HG03558 (cell line): ENCODE data around the gene PHF21A.
A peak's percentile ranks its signal among the peaks of the same experiment; 100 is the strongest.
"Not testable (repeated sequence)": the region's sequence is repeated elsewhere in the genome, so short reads cannot be mapped to it uniquely, and the experiment has no call there.

Experiments used
- ATAC-seq: cut with Tn5 transposase; IDR thresholded peaks from one replicate; pipeline ENCODE4 v1.9.1; 2021; ENCODE audit warnings: moderate number of reproducible peaks; ENCODE audit not compliant: unreplicated experiment; ENCODE audit errors: extremely low read depth

PHF21A gene

DNA sequence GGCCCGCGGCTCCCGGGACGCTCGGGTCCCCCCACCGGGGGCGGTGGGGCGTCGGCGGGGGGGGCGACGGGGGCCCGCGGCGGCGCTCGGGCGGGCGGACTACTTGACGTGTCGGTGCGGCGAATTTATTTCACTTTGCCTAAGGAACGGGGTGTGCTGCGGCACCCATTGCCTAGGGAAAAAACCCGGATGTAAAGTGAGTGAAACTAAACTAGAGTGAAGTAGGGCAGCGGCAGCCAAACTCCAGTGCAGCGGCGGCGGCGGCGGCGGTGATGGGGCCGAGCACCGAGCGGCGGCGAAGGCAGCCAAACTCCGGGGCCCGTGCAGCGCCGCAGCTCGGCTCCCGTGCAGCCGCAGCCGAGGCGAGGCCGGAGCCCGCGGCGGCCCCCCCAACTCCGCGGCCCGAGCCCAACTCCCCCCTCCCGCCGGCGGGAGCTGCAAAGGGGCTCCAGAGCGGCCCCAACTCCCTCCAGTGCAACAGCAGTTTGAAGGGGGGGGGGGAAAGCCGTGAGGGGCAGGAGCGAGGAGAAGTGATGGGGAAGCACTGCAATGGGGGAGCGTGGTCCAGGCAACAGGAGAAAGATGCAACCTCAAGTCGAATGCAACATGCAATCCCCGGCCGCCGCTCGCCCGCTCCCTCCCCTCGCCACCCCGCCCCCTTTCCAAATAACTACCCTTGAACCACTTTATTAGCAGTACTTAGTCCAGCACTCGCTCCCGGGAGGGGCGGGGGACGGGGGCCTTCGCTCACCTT, 647 bp upstream of the PHF21A start:
- no peak for ATAC-seq

DNA sequence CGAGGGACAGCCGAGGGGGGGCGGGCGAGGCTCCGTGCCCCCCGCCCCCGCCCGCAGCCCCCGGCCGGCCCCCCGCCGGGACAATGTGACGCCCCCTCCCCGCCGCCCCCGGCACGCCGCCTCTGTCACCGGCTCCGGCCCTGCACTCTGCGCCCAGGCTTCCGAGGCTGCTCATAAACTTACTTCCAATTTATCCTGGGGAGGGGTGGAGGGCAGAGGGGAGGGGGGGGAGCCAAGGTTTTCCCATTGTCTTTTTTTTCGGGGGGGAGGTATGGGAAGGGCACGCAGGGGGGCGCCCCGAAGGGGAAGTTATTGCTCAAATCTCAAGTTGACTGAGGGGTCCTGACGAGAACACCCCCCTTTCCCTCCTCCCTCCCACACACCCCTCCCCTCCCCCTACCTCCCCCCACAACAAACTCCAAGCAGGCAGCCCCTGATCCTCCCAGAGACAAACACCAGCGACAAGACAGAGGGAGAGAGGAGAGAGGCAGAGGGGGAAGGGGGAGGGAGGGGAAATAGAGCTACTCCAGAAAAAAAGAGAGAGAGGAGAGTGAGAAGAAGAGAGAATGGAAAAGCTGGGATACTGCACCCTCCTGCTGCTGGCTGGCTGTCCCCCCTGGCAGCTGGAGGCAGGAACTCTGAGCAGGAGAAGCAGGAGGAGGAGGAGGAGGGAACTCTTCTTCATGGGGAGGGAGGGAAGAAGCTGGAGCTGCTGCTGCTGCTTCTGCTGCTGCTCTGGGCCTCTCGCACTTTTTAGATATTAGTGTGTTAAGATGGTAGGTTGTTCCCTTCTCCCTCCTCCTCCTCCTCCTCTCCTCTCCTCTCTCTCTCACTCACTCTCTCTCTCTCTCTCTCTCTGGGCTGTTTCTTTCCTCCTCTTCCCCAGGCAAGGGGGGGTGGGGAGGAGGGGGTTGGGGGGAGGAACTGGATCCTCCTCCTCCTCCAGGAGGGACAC, 631 bp downstream of the PHF21A start:
- no peak for ATAC-seq

- no peak for ATAC-seq
These were observed 1.7 kb downstream of the PHF21A start for GRCh38 chr11:46119352-46120216.

DNA sequence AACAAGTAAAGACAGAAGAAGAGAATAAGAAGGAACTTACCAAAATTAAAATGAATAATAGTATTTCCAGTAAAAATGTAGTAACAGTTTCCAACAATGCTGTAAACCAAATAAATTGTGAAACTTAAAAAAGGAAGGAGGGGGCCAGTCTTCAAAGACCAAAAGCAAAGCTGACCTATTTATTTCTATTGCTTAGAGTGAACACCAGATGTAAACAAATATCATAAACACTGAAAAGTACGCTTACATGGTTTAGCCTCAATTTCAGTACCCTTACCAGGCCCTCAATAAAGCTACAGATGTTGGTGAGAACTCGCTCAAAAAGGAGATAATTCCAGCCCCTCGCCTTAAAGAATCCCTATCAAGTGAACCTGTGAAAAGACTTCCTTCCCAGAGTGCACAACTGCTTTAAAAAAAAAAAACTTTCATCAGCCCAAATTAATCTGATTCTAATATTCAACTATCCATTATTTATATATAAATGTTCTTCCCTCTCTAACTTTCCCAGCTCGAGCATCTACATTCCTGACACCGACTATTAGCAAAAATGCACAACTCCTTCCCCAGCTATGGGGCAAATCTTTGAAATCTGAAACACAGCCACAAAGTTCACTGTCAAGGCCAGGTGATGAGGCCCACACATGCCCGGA, 2.4 kb downstream of the PHF21A start:
- no peak for ATAC-seq

GRCh38 chr11:46117842-46118241, 3.4 kb downstream of the PHF21A start:
- no peak for ATAC-seq

DNA sequence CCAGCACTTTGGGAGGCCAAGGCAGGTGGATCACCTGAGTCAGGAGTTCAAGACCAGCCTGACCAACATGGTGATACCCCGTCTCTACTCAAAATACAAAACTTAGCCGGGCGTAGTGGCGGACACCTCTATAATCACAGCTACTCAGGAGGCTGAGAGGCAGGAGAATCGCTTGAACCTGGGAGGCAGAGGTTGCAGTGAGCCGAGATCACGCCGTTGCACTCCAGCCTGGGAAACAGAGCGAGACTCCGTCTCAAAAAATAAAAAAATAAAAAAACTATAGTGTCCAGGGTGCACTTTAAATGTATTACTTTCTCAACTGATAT, 4.6 kb downstream of the PHF21A start:
- ATAC-seq: not testable (repeated sequence)

DNA sequence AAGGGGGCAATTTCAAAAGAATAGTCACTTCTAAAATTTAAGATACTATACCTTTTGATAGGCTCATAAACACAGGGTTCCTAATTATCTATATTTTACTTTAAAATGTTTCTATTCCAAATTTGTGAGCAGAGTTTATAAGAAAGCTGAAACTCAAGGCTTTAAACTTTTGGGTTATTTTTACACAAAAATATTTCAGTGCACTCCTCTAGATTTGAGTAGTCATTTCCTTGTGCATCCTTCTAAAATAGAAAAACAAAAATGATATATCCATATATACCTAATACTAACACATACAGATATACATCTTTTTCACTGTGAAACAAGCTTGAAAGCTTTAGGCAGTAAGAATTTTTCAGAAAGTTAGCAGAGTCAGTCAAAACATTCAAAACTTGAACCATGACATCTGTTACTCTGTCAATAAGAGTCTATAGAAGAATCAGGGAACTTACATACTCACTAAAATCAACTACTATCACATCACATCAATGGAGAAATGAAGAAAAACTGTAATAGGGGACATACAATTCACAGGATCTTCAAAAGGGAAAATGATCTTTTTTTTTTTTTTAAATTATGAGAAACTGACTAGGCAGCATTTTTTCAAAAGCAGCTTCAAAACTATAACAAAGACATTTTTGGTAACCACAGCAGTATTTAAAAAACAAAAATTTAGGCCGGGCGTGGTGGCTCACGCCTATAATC, 5.1 kb downstream of the PHF21A start:
- ATAC-seq: no peak

- no peak for ATAC-seq
These were observed 6.3 kb downstream of the PHF21A start for GRCh38 chr11:46114961-46115360.

- ATAC-seq: no peak
These were observed 6.9 kb downstream of the PHF21A start for GRCh38 chr11:46114378-46114777.

- no peak for ATAC-seq
These were observed 8.2 kb downstream of the PHF21A start for GRCh38 chr11:46112961-46113607.

GRCh38 chr11:46108751-46109150, 12.5 kb downstream of the PHF21A start:
- no peak for ATAC-seq

DNA sequence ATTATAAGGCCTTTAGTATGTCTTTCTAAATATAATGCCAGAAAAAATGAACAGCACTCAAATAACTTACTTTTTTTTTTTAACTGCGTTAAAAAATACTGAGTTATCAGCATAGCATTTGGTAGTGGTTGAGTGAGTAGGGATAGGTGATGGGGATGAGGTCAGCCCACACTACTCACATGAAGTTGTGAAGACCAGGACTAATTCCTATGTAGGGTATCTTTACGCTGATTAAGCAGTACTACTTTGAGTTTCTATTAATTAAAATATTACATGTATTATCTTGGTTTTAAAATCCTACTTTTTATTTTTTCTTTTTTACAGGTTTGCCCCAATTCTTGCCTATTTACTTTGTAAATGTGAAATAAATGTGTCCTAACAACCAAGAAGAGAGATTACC, 13.5 kb downstream of the PHF21A start:
- no peak for ATAC-seq

- ATAC-seq: no peak
These were observed 13.9 kb downstream of the PHF21A start for GRCh38 chr11:46107408-46107718.

DNA sequence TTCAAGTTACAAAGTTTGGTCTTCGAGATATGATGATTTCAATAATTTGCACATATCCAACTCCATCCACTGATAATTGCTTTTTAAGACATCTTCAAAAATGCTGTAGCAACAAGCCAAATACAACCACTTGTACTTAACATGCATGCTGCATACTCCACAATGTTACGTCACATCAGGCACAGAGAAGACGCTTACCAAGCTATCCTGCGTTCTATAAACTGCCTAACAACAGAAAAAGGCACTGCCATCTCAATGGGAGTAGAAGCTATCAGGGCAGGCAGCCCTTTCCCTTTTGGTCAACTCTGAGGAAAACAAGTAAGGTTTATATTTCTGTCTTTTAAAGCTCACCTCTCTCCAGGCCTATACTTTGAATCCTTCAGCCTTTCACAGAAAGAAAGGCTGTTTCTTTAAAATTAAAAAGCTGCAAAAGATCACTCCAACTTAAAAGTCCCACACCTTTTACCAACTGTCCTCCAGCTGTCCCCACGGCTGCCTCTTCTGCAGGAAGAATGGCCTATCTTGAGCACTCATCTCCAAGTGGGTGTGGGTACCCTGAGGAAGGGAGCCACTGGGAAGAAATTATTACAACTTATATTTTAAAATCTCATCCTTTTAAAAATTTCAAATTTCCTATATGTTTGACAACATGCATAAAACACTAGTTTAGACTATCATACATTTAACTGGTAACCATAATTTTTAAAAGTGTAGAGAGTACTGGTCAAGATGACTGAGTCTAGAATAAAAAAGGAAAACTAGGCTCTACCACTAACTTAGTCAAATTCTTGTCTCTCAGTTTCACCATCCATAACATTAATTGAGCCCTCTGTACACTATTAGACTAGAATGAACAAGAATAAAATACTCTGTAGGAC, 14.5 kb downstream of the PHF21A start:
- no peak for ATAC-seq

GRCh38 chr11:46105926-46106325, 15.3 kb downstream of the PHF21A start:
- ATAC-seq: no peak

DNA sequence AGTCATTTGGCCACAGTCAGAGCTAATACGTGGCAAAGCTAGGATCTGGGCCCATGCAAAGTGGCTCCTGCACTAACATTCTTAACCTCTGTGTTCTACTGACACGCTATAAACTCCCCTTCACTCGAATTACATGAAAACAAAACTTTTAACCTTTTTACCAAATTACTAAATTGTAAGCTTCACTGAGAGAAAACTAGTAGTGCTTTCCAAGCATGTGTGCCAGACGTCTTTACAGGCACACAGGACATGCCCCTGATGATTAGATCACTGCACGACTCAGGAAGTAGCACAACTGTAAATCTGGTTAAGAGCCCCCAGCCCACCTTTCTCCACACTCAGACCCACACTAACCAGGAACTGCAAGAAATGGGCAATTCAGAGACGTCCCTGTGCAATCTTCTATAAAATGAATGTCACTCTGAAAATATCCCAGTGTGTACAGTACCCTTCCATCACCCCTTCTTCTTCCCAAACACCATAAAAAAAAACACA, 16.1 kb downstream of the PHF21A start:
- no peak for ATAC-seq

- ATAC-seq: no peak
These were observed 18.4 kb downstream of the PHF21A start for GRCh38 chr11:46102843-46103242.

DNA sequence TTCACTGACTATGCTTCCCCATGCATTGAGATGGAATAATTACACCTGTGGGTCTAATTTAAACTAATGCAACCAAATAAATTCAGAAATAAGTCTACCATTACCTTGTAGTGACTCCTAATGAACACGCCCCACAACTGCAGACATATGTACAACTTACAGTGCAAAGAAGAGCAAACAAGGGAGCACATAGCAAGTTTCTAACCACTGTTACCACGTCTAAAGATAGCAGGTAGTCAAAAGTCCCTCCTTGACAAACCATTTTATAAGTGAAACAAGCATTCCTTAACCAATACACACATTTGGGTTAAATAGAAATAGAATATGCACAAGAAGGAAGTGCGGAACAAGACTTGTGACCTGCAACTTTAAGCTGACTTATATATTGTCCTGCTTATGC, 20.6 kb downstream of the PHF21A start:
- peak; percentile 63 for ATAC-seq
